Measurements from ENCODE around the gene UBE2R2.

Gene UBE2R2

GRCh38 chr9:33878691-33879366 is 61.9 kb downstream of the UBE2R2 start:
- Histone ChIP-seq H3K4me1 (ENCODE audit: control insufficient read depth, insufficient read depth, low read length) (peaks cover 8% of the 10 kb centered on the region), H3K4me3 (ENCODE audit: low read depth, low read length) (no peak overlapping the region), H3K27me3 (ENCODE audit: control insufficient read depth, insufficient read depth, low read length) (no peaks in the 10 kb centered on the region), H3K9me3 (ENCODE audit: control insufficient read depth, insufficient read depth, low read length) (no peaks in the 10 kb centered on the region), H3K36me3 (ENCODE audit: control insufficient read depth, insufficient read depth, low read length) (no peaks in the 10 kb centered on the region), H3K9ac (ENCODE audit: low read depth, low read length) (no peak overlapping the region)

- H3K4me1 ChIP-seq (ENCODE audit: control insufficient read depth, insufficient read depth, low read length): peaks cover 8% of the 10 kb centered on the region
- H3K9ac ChIP-seq (ENCODE audit: low read depth, low read length): no peak overlapping the region
- H3K27me3 ChIP-seq (ENCODE audit: control insufficient read depth, insufficient read depth, low read length): no peaks in the 10 kb centered on the region
These were observed 63.5 kb downstream of the UBE2R2 start for GRCh38 chr9:33880211-33881089.

GRCh38 chr9:33881635-33882034 is 64.7 kb downstream of the UBE2R2 start:
- H3K9me3 ChIP-seq (ENCODE audit: control insufficient read depth, insufficient read depth, low read length): no peaks in the 10 kb centered on the region
- H3K27me3 ChIP-seq (ENCODE audit: control insufficient read depth, insufficient read depth, low read length): no peaks in the 10 kb centered on the region
- H3K9ac ChIP-seq (ENCODE audit: low read depth, low read length): no peak overlapping the region
- no peak overlapping the region for H3K4me3 ChIP-seq (ENCODE audit: low read depth, low read length)
- peaks cover 8% of the 10 kb centered on the region for H3K4me1 ChIP-seq (ENCODE audit: control insufficient read depth, insufficient read depth, low read length)
- H3K36me3 ChIP-seq (ENCODE audit: control insufficient read depth, insufficient read depth, low read length): no peaks in the 10 kb centered on the region

More at GRCh38 chr9:33880211-33881089, 63.5 kb downstream of the UBE2R2 start:
- no peaks in the 10 kb centered on the region for H3K9me3 ChIP-seq (ENCODE audit: control insufficient read depth, insufficient read depth, low read length)
- no peak overlapping the region for H3K4me3 ChIP-seq (ENCODE audit: low read depth, low read length)
- H3K36me3 ChIP-seq (ENCODE audit: control insufficient read depth, insufficient read depth, low read length): no peaks in the 10 kb centered on the region

- Histone ChIP-seq H3K4me3 (ENCODE audit: low read depth, low read length) (no peak overlapping the region), H3K4me1 (ENCODE audit: control insufficient read depth, insufficient read depth, low read length) (peaks cover 8% of the 10 kb centered on the region), H3K36me3 (ENCODE audit: control insufficient read depth, insufficient read depth, low read length) (peaks cover 2% of the 10 kb centered on the region)
These were observed 68.1 kb downstream of the UBE2R2 start for GRCh38 chr9:33884856-33885701.

GRCh38 chr9:33885948-33886347 is 69.0 kb downstream of the UBE2R2 start:
- Histone ChIP-seq H3K9ac (ENCODE audit: low read depth, low read length) (no peak overlapping the region), H3K36me3 (ENCODE audit: control insufficient read depth, insufficient read depth, low read length) (peaks cover 2% of the 10 kb centered on the region), H3K4me1 (ENCODE audit: control insufficient read depth, insufficient read depth, low read length) (no peaks in the 10 kb centered on the region), H3K27me3 (ENCODE audit: control insufficient read depth, insufficient read depth, low read length) (no peaks in the 10 kb centered on the region), H3K4me3 (ENCODE audit: low read depth, low read length) (no peak overlapping the region), H3K9me3 (ENCODE audit: control insufficient read depth, insufficient read depth, low read length) (no peaks in the 10 kb centered on the region)

More at GRCh38 chr9:33884856-33885701, 68.1 kb downstream of the UBE2R2 start:
- Histone ChIP-seq H3K9ac (ENCODE audit: low read depth, low read length) (no peak overlapping the region), H3K27me3 (ENCODE audit: control insufficient read depth, insufficient read depth, low read length) (no peaks in the 10 kb centered on the region), H3K9me3 (ENCODE audit: control insufficient read depth, insufficient read depth, low read length) (no peaks in the 10 kb centered on the region)

- H3K9me3 ChIP-seq (ENCODE audit: control insufficient read depth, insufficient read depth, low read length): no peaks in the 10 kb centered on the region
- no peaks in the 10 kb centered on the region for H3K36me3 ChIP-seq (ENCODE audit: control insufficient read depth, insufficient read depth, low read length)
- H3K4me1 ChIP-seq (ENCODE audit: control insufficient read depth, insufficient read depth, low read length): no peaks in the 10 kb centered on the region
- H3K27me3 ChIP-seq (ENCODE audit: control insufficient read depth, insufficient read depth, low read length): no peaks in the 10 kb centered on the region
- no peak overlapping the region for H3K4me3 ChIP-seq (ENCODE audit: low read depth, low read length)
- no peak overlapping the region for H3K9ac ChIP-seq (ENCODE audit: low read depth, low read length)
These were observed 76.9 kb downstream of the UBE2R2 start for GRCh38 chr9:33893861-33894260.

- Histone ChIP-seq H3K9ac (ENCODE audit: low read depth, low read length) (no peak overlapping the region), H3K9me3 (ENCODE audit: control insufficient read depth, insufficient read depth, low read length) (no peaks in the 10 kb centered on the region), H3K4me1 (ENCODE audit: control insufficient read depth, insufficient read depth, low read length) (no peaks in the 10 kb centered on the region), H3K4me3 (ENCODE audit: low read depth, low read length) (no peak overlapping the region), H3K36me3 (ENCODE audit: control insufficient read depth, insufficient read depth, low read length) (no peaks in the 10 kb centered on the region), H3K27me3 (ENCODE audit: control insufficient read depth, insufficient read depth, low read length) (no peaks in the 10 kb centered on the region)
These were observed 77.4 kb downstream of the UBE2R2 start for GRCh38 chr9:33894316-33894715.

- H3K36me3 ChIP-seq (ENCODE audit: control insufficient read depth, insufficient read depth, low read length): no peaks in the 10 kb centered on the region
- H3K9me3 ChIP-seq (ENCODE audit: control insufficient read depth, insufficient read depth, low read length): no peaks in the 10 kb centered on the region
- H3K27me3 ChIP-seq (ENCODE audit: control insufficient read depth, insufficient read depth, low read length): no peaks in the 10 kb centered on the region
- H3K4me1 ChIP-seq (ENCODE audit: control insufficient read depth, insufficient read depth, low read length): peaks cover 8% of the 10 kb centered on the region
- no peak overlapping the region for H3K4me3 ChIP-seq (ENCODE audit: low read depth, low read length)
- no peak overlapping the region for H3K9ac ChIP-seq (ENCODE audit: low read depth, low read length)
These were observed 86.3 kb downstream of the UBE2R2 start for GRCh38 chr9:33903157-33903780.

GRCh38 chr9:33905137-33905536 is 88.2 kb downstream of the UBE2R2 start:
- Histone ChIP-seq H3K4me3 (ENCODE audit: low read depth, low read length) (no peak overlapping the region), H3K27me3 (ENCODE audit: control insufficient read depth, insufficient read depth, low read length) (no peaks in the 10 kb centered on the region), H3K9me3 (ENCODE audit: control insufficient read depth, insufficient read depth, low read length) (no peaks in the 10 kb centered on the region), H3K9ac (ENCODE audit: low read depth, low read length) (no peak overlapping the region), H3K4me1 (ENCODE audit: control insufficient read depth, insufficient read depth, low read length) (peaks cover 8% of the 10 kb centered on the region), H3K36me3 (ENCODE audit: control insufficient read depth, insufficient read depth, low read length) (no peaks in the 10 kb centered on the region)

GRCh38 chr9:33906769-33907168 is 89.8 kb downstream of the UBE2R2 start:
- no peaks in the 10 kb centered on the region for H3K36me3 ChIP-seq (ENCODE audit: control insufficient read depth, insufficient read depth, low read length)
- peaks cover 8% of the 10 kb centered on the region for H3K4me1 ChIP-seq (ENCODE audit: control insufficient read depth, insufficient read depth, low read length)

GRCh38 chr9:33907347-33907746 is 90.4 kb downstream of the UBE2R2 start:
- Histone ChIP-seq H3K9ac (ENCODE audit: low read depth, low read length) (no peak overlapping the region), H3K27me3 (ENCODE audit: control insufficient read depth, insufficient read depth, low read length) (no peaks in the 10 kb centered on the region), H3K36me3 (ENCODE audit: control insufficient read depth, insufficient read depth, low read length) (no peaks in the 10 kb centered on the region), H3K9me3 (ENCODE audit: control insufficient read depth, insufficient read depth, low read length) (no peaks in the 10 kb centered on the region), H3K4me1 (ENCODE audit: control insufficient read depth, insufficient read depth, low read length) (peaks cover 8% of the 10 kb centered on the region), H3K4me3 (ENCODE audit: low read depth, low read length) (no peak overlapping the region)

More at GRCh38 chr9:33906769-33907168, 89.8 kb downstream of the UBE2R2 start:
- Histone ChIP-seq H3K9ac (ENCODE audit: low read depth, low read length) (no peak overlapping the region), H3K9me3 (ENCODE audit: control insufficient read depth, insufficient read depth, low read length) (no peaks in the 10 kb centered on the region), H3K4me3 (ENCODE audit: low read depth, low read length) (no peak overlapping the region), H3K27me3 (ENCODE audit: control insufficient read depth, insufficient read depth, low read length) (no peaks in the 10 kb centered on the region)
